Measurements from ENCODE around the gene CKLF. TPM values are rescaled to one million over a fixed set of nuclear protein-coding genes. Genes with fewer than 3 reads are reported as not detected.

CKLF gene
- total RNA-seq, 4 donors from 2014 or later, result 31.8 to 75.4 (median 35.6) TPM

DNA sequence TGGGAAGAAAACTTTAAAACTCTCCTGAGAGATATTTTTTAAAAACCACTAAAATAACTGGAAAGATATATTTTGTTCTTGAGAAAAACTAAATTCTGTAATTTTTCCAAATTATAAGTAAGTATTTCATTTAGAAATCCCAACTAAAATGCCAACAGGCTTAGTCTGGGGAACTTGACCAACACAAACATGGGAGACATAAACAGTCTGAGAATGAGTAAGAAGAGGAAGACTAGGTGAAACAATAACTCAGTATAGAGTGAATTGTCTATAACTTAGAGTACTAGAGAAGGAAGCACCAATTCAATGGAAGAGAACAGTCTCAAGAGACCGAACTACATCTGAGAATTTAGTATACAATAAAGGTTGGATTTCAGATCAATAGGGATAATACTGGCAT, 16.8 kb downstream of the CKLF start:
- H3K9me3 ChIP-seq, result no peaks in the 10 kb centered on the region
- DNase-seq (ENCODE audit: low spot score in 2 of 2), result no peak
- no peak overlapping the region for H3K4me3 ChIP-seq
- H3K4me1 ChIP-seq, result peaks cover 0 to 12% (median 2%) of the 10 kb centered on the region in 4 donors
- peaks cover 0 to 34% (median 0%) of the 10 kb centered on the region in 3 donors for H3K36me3 ChIP-seq
- no peak for TF ChIP-seq POLR2A (IDR thresholded peaks at IDR 0.05)
- TF ChIP-seq, protein P1, sequence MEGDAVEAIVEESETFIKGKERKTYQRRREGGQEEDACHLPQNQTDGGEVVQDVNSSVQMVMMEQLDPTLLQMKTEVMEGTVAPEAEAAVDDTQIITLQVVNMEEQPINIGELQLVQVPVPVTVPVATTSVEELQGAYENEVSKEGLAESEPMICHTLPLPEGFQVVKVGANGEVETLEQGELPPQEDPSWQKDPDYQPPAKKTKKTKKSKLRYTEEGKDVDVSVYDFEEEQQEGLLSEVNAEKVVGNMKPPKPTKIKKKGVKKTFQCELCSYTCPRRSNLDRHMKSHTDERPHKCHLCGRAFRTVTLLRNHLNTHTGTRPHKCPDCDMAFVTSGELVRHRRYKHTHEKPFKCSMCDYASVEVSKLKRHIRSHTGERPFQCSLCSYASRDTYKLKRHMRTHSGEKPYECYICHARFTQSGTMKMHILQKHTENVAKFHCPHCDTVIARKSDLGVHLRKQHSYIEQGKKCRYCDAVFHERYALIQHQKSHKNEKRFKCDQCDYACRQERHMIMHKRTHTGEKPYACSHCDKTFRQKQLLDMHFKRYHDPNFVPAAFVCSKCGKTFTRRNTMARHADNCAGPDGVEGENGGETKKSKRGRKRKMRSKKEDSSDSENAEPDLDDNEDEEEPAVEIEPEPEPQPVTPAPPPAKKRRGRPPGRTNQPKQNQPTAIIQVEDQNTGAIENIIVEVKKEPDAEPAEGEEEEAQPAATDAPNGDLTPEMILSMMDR (IDR thresholded peaks at IDR 0.05), result no peak
- TF ChIP-seq EP300 (IDR thresholded peaks at IDR 0.05), result no peak
- no peaks in the 10 kb centered on the region for H3K27me3 ChIP-seq
- WGBS, 2 donors, result 87 to 96% methylated on average over 1 of the region's 1 CpG
- H3K27ac ChIP-seq, result no peak overlapping the region

DNA sequence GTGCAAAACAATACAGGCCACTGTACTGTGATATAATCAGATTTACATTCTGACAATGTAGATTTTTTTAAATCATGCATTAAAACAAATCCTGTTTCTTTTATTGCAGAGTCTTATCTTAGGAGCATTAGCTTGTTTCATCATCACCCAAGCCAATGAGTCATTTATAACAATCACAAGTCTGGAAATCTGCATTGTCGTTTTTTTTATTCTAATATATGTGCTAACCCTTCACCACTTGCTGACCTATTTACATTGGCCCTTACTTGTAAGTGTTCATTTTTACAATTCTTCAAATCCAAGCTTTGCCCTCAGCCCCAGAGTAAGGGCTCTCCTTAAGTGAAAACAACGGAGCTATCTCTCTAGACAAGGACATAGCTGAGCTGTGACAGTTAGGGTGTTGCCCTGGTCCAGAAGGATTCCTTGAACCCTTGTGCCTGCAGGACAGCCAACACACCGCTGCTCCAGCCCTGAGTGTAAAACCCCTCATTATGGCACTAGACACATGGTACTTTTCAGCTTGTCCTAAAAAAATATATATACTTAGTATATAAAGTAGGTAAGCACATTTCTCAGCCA, 17.5 kb downstream of the CKLF start:
- 35 to 48% methylated on average over 3 of the region's 3 CpGs for WGBS, 2 donors
- peaks cover 0 to 12% (median 2%) of the 10 kb centered on the region in 4 donors for H3K4me1 ChIP-seq
- H3K27me3 ChIP-seq, result no peaks in the 10 kb centered on the region
- peak overlapping the region in 2 of 4 donors; percentile 38 to 49 for H3K27ac ChIP-seq
- DNase-seq (ENCODE audit: low spot score in 2 of 2), result no peak
- no peaks in the 10 kb centered on the region for H3K9me3 ChIP-seq
- H3K36me3 ChIP-seq, result peaks cover 0 to 26% (median 0%) of the 10 kb centered on the region in 3 donors
- no peak for TF ChIP-seq EP300 (IDR thresholded peaks at IDR 0.05)
- TF ChIP-seq, protein P1 (IDR thresholded peaks at IDR 0.05), result no peak
- no peak for TF ChIP-seq POLR2A (IDR thresholded peaks at IDR 0.05)
- H3K4me3 ChIP-seq, result no peak overlapping the region

DNA sequence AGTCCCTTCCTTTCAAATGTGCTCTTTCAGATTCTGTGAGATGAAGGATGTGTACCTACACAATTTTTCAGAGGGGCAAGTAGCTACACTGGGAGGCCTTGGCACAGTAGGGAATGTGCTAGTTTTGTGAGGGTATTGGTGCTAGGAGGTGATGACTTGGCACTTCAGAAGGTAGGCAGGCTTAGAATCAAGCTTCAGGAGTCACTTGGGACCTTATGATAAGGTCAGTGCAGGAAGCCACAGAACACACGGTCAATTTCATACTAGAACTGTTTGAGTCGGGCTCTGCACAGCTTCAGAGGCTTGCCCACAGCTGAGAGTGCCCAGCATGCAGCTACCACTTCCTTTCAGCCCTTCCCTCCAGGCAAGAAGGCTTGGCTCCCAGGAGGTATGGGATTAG, 20.0 kb downstream of the CKLF start:
- Histone ChIP-seq H3K4me1 (peaks cover 0 to 24% (median 2%) of the 10 kb centered on the region in 4 donors), H3K27me3 (no peaks in the 10 kb centered on the region), H3K27ac (no peak overlapping the region), H3K4me3 (no peak overlapping the region), H3K36me3 (peaks cover 0 to 3% (median 0%) of the 10 kb centered on the region in 3 donors), H3K9me3 (no peaks in the 10 kb centered on the region)
- 55 to 60% methylated on average over 2 of the region's 2 CpGs for WGBS, 2 donors
- no peak for TF ChIP-seq EP300 (IDR thresholded peaks at IDR 0.05)
- TF ChIP-seq POLR2A (IDR thresholded peaks at IDR 0.05), result no peak
- TF ChIP-seq, protein P1 (IDR thresholded peaks at IDR 0.05), result no peak
- no peak for DNase-seq (ENCODE audit: low spot score in 2 of 2)

DNA sequence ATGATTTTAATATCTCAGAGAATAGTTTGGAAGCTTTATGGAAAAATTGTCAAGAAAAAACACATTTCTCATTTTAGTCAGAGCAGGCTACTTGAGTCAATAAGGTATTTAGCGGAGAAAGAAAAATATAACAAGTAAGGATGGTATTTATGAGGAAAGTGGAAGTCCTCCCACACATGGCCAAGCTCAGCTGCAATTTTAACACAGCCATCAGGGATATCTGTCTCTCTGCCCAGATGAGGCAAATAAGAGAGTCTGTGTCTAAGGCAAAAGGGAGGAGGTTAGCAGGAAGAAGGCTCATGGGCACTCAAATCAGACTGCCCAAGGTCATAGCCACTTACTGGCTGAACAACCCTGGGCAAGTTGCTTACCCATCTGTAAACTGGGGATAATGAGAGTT, 21.7 kb downstream of the CKLF start:
- H3K9me3 ChIP-seq, result no peaks in the 10 kb centered on the region
- H3K4me1 ChIP-seq, result peaks cover 0 to 38% (median 6%) of the 10 kb centered on the region in 4 donors
- no peak overlapping the region for H3K27ac ChIP-seq
- TF ChIP-seq EP300 (IDR thresholded peaks at IDR 0.05), result no peak
- TF ChIP-seq, protein P1 (IDR thresholded peaks at IDR 0.05), result no peak
- TF ChIP-seq POLR2A (IDR thresholded peaks at IDR 0.05), result no peak
- no peak for DNase-seq (ENCODE audit: low spot score in 2 of 2)
- H3K27me3 ChIP-seq, result peaks cover 0 to 13% of the 10 kb centered on the region in 2 donors
- no peaks in the 10 kb centered on the region for H3K36me3 ChIP-seq
- no peak overlapping the region for H3K4me3 ChIP-seq
- 68 to 75% methylated on average over 1 of the region's 1 CpG for WGBS, 2 donors

DNA sequence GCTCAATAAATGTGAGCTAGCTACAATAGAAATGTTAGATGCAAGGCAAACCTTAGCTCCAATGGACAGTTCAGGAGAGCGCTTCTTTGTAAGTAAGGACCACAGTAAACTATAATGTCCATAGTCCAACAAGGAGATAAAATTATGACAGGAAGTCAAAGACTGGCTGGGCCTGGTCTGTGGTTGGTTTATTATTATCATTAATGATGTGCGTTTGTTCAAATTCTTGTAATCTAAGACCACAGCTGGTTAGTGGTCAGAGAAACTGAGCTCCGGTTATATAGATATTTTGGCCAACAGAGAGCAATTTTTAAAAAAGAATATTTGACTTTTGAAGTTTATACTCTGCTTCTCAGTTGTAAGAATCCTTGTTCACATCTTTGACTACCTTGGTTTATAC, 22.2 kb downstream of the CKLF start:
- TF ChIP-seq, protein P1 (IDR thresholded peaks at IDR 0.05), result no peak
- TF ChIP-seq POLR2A (IDR thresholded peaks at IDR 0.05) (no peak), EP300 (IDR thresholded peaks at IDR 0.05) (no peak)
- peaks cover 0 to 40% (median 6%) of the 10 kb centered on the region in 4 donors for H3K4me1 ChIP-seq

More for the DNA sequence above, 22.2 kb downstream of the CKLF start:
- Histone ChIP-seq H3K9me3 (no peaks in the 10 kb centered on the region), H3K36me3 (no peaks in the 10 kb centered on the region), H3K27ac (no peak overlapping the region), H3K4me3 (no peak overlapping the region), H3K27me3 (peaks cover 0 to 13% of the 10 kb centered on the region in 2 donors)
- 89 to 91% methylated on average over 3 of the region's 3 CpGs for WGBS, 2 donors
- DNase-seq (ENCODE audit: low spot score in 2 of 2), result no peak
